Testis (tissue), 3 donors: ENCODE results near the gene FAXDC2. TPM values are rescaled to one million over a fixed set of nuclear protein-coding genes. Genes with fewer than 3 reads are reported as not detected.
A peak's percentile ranks its signal among the peaks of the same experiment; 100 is the strongest.

ENCODE experiments used
- DNase-seq: peaks from one replicate; pipeline ENCODE4 v3.0.0-alpha.2; 2019
- H3K27ac ChIP-seq, 2 donors: fragments of 200-600 bp; sonication (generic); one replicate each; pipeline ENCODE4 v1.5.1; 2019
- H3K27me3 ChIP-seq: fragments of 200-600 bp; sonication (generic); one replicate; pipeline ENCODE4 v1.5.1; 2019
- H3K36me3 ChIP-seq: fragments of 200-600 bp; sonication (generic); one replicate; pipeline ENCODE4 v1.5.1; 2017; ENCODE audit warnings: low read depth; ENCODE audit errors: missing control alignments
- H3K4me1 ChIP-seq: fragments of 200-600 bp; sonication (generic); one replicate; pipeline ENCODE4 v1.5.1; 2019
- H3K4me3 ChIP-seq, 2 donors: fragments of 200-600 bp; sonication (generic); one replicate each; pipeline ENCODE4 v1.5.1; 2017 to 2019
- H3K9me3 ChIP-seq: fragments of 200-600 bp; sonication (generic); one replicate; pipeline ENCODE4 v1.5.1; 2017
- CTCF ChIP-seq, 3 experiments: fragments of 450-650 bp in 2 of 3; fragments of 200-600 bp in 1 of 3; sonication (generic) in 1 of 3; IDR thresholded peaks; one replicate each; pipeline ENCODE4 v1.5.1; 2016 to 2019; ENCODE audit warnings: antibody characterized with exemption in 3 of 3, mild to moderate bottlenecking in 2 of 3, moderate library complexity in 1 of 3
- POLR2A ChIP-seq: fragments of 450-650 bp; IDR thresholded peaks from one replicate; pipeline ENCODE4 v1.6.1; 2017; ENCODE audit warnings: antibody characterized with exemption, mild to moderate bottlenecking, moderate library complexity
- WGBS, 2 donors: methylation state at CpG; one replicate each; pipeline ENCODE4 v1.1.5; 2018; 5-methylcytosine and 5-hydroxymethylcytosine counted together
- intact Hi-C: fragments of 100-400 bp; cut with DNase I; formaldehyde crosslinking; loops from one replicate; pipeline ENCODE4 v1.15.1; 2023; ENCODE audit warnings: low total_unique reads
- polyA plus RNA-seq: library from polyadenylated mRNA; stranded (reverse); fragments of 350-450 nt; fragmentation: Illumina TruSeq; extraction: RNeasy Lipid Tissue Mini Kit (QIAGEN cat#74804); gene quantifications from one replicate; pipeline ENCODE4 v1.2.3, GENCODE V29; 2014; ENCODE audit warnings: low read depth, low replicate concordance; ENCODE audit not compliant: insufficient read depth
- total RNA-seq, 2 donors: library from RNA; depleted of rRNA; stranded (reverse); fragments of >200 nt; gene quantifications; one replicate each; pipeline ENCODE4 v1.2.3, GENCODE V29; 2016

The FAXDC2 gene
- total and polyA plus RNA-seq, 3 donors from 2014 or later = 32.5 to 76.8 (median 54.7) TPM

- H3K36me3 ChIP-seq = no peaks in the 10 kb centered on the region
- TF ChIP-seq CTCF (IDR thresholded peaks at IDR 0.05) (no peak), POLR2A (no peak)
- H3K4me3 ChIP-seq = peak overlapping the region; percentile 92 to 94
- H3K4me1 ChIP-seq = peaks cover 33% of the 10 kb centered on the region
- no peak for DNase-seq
- no peaks in the 10 kb centered on the region for H3K9me3 ChIP-seq
- H3K27me3 ChIP-seq = no peaks in the 10 kb centered on the region
- peak overlapping the region; percentile 93 to 100 for H3K27ac ChIP-seq
- 1% methylated on average over 26 of the region's 26 CpGs for WGBS, 2 donors
- intact Hi-C loops = loop anchor here (5.0 kb wide), 1 partner anchor 102 kb away; the partner anchor contains the start of gene LARP1
Measured at GRCh38 chr5:154858972-154859871, 8.8 kb upstream of the FAXDC2 start.

GRCh38 chr5:154858297-154858971 is 8.0 kb upstream of the FAXDC2 start, which contains the start of gene CNOT8:
Gene CNOT8 (plus strand): TSS chr5:154858627. CDS start chr5:154863279, 4,652 bp downstream.
- no peaks in the 10 kb centered on the region for H3K36me3 ChIP-seq
- H3K27ac ChIP-seq = peak within 1 kb of the TSS; percentile 93 to 100
- H3K27me3 ChIP-seq = no peaks in the 10 kb centered on the region
- peaks cover 33% of the 10 kb centered on the region for H3K4me1 ChIP-seq
- TF ChIP-seq CTCF (IDR thresholded peaks at IDR 0.05) (no peak), POLR2A (peak; percentile 84)
- H3K9me3 ChIP-seq = no peaks in the 10 kb centered on the region
- peak within 1 kb of the TSS; percentile 92 to 94 for H3K4me3 ChIP-seq
- intact Hi-C loops = loop anchor here (5.0 kb wide), 1 partner anchor 101 kb away; the partner anchor contains the start of gene LARP1
- peak; percentile 100 for DNase-seq
- 0% methylated on average over 22 to 60 of the region's 65 CpGs for WGBS, 2 donors

- peak; percentile 98 for DNase-seq
- no peaks in the 10 kb centered on the region for H3K27me3 ChIP-seq
- H3K27ac ChIP-seq = peak overlapping the region; percentile 93 to 100
- H3K4me1 ChIP-seq = peaks cover 28% of the 10 kb centered on the region
- H3K9me3 ChIP-seq = no peaks in the 10 kb centered on the region
- WGBS, 2 donors = 1% methylated on average over 59 of the region's 59 CpGs; no CpG with 5 or more reads in 1 of the 2 donors
- intact Hi-C loops = loop anchor here (5.0 kb wide), 1 partner anchor 100 kb away; the partner anchor contains the start of gene LARP1
- TF ChIP-seq CTCF (IDR thresholded peaks at IDR 0.05) (no peak), POLR2A (peak; percentile 3)
- no peaks in the 10 kb centered on the region for H3K36me3 ChIP-seq
- peak overlapping the region; percentile 92 to 94 for H3K4me3 ChIP-seq
Measured at GRCh38 chr5:154857530-154858296, 7.3 kb upstream of the FAXDC2 start.

DNA sequence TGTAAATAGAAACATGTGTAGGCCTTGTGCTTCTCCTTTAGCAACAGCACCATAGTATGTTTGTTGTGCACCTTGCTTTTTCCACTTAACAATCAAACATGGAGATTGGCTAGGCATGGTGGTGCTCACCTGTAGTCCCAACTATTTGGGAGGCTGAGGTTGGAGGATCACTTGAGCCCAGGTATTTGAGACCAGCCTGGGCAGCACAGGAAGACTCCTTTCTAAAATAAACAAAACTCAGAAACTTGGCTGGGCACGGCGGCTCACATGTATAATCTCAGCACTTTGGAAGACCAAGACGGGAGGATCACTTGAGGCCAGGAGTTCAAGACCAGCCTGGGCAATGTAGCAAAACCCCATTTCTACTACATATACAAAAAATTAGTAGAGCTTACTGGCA is 948 bp upstream of the FAXDC2 start:
- intact Hi-C loops = no loop called here

More for the DNA sequence above, 948 bp upstream of the FAXDC2 start:
- Histone ChIP-seq H3K36me3 (no peaks in the 10 kb centered on the region), H3K4me3 (no peak overlapping the region), H3K27me3 (no peaks in the 10 kb centered on the region), H3K9me3 (no peaks in the 10 kb centered on the region), H3K4me1 (peaks cover 18% of the 10 kb centered on the region), H3K27ac (peak overlapping the region; percentile 82 to 90)
- TF ChIP-seq POLR2A (no peak), CTCF (IDR thresholded peaks at IDR 0.05) (no peak)
- no peak for DNase-seq
- 88 to 90% methylated on average over 3 of the region's 3 CpGs for WGBS, 2 donors
